Ectodermal cell (in vitro differentiated cells): ENCODE results near the gene FHOD3.

Source experiments
- H3K27ac ChIP-seq: 2 replicates; pipeline ENCODE4 v1.7.0; 2013; ENCODE audit warnings: mild to moderate bottlenecking, low read depth, low read length; ENCODE audit not compliant: insufficient read depth, poor library complexity, severe bottlenecking
- H3K27me3 ChIP-seq: 2 replicates; pipeline ENCODE4 v1.7.0; 2013; ENCODE audit warnings: mild to moderate bottlenecking, low read length; ENCODE audit not compliant: insufficient read depth, control insufficient read depth, poor library complexity, severe bottlenecking
- H3K36me3 ChIP-seq: one replicate; pipeline ENCODE4 v1.7.0; 2013; ENCODE audit warnings: low read length; ENCODE audit not compliant: control insufficient read depth, insufficient read depth
- H3K4me1 ChIP-seq: one replicate; pipeline ENCODE4 v1.7.0; 2013; ENCODE audit warnings: low read length; ENCODE audit not compliant: control insufficient read depth, insufficient read depth
- H3K4me3 ChIP-seq: 2 replicates; pipeline ENCODE4 v1.7.0; 2013; ENCODE audit warnings: low read depth, low read length, control low read depth; ENCODE audit not compliant: insufficient read depth
- H3K9me3 ChIP-seq: 2 replicates; pipeline ENCODE4 v1.7.0; 2013; ENCODE audit warnings: mild to moderate bottlenecking, low read length, moderate library complexity; ENCODE audit not compliant: control insufficient read depth
- WGBS, 2 experiments: methylation state at CpG; one replicate each; pipeline ENCODE4 v1.1.7; 2013; ENCODE audit warnings: missing lambda C conversion rate in 2 of 2; 5-methylcytosine and 5-hydroxymethylcytosine counted together

Gene FHOD3

DNA sequence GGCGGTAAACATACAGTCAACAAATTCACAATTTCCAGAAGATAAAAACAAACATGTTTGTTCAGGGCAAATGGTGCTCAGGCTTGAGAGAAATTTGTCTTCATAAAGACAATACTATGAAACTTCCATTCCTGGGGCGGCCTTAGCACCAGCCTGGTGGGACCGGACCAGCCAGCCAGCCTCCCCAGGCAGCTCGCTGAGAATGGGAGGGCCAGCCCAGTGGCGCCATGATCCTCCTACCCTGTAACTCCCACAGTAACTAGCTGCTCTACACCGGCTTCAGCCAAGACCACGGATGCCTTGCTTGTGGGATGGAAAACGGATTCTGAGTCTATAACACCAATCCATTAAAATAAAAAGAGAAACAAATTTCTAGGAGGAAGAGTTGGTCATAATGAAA, 24.2 kb upstream of the FHOD3 start:
- WGBS, 2 experiments = 92 to 96% methylated on average over 5 to 7 of the region's 8 CpGs
- no peak overlapping the region for H3K27ac ChIP-seq
- H3K36me3 ChIP-seq = no peaks in the 10 kb centered on the region
- H3K4me3 ChIP-seq = no peak overlapping the region
- no peaks in the 10 kb centered on the region for H3K4me1 ChIP-seq
- H3K27me3 ChIP-seq = no peaks in the 10 kb centered on the region
- no peaks in the 10 kb centered on the region for H3K9me3 ChIP-seq

DNA sequence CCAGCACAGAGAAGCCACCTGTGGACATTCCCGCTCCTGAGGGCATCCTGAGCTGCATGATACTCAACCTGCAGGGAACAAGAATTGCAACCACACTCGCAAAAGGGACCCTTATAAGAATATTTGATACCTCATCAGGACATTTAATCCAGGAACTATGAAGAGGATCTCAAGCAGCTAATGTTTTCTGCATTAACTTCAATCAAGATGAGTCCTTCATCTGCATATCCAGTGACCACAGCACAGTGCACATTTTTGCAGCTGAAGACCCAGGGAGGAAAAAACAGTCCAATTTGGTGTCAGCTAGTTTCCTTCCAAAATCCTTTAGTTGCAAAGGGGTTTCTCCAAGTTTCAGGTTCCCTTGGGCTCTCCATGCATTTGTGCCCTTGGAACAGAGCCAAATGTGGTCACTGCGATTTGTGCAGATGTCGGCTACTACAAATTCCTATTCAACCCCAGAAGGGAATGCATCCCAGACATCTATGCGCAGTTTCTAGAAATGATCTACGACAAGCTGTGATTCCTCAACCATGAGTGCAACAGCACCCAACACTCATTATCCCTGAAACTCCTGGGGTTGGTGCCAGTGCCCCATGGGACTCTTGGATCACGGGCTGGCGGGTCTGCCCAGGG, 23.3 kb upstream of the FHOD3 start:
- 93 to 94% methylated on average over 8 of the region's 8 CpGs for WGBS, 2 experiments
- no peak overlapping the region for H3K4me3 ChIP-seq

DNA sequence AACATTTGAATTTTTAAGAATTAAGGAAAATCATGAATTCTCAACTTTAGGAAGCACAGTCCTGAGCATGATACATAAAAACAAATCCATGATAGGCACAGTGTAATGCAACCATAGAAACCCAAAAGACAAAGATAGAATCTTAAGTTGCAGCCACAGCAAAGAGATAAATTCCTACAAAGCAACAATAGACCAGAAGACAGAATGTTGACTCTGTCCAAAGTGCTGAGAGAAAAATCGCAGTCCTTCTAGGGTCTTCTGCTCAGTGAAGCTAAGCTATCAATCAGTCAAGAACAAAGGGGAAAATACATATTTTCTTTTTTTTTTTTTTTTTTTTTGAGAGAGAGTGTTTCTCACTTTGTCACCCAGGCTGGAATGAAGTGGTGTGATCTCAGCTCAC, 22.0 kb upstream of the FHOD3 start:
- no peak overlapping the region for H3K27ac ChIP-seq
- H3K36me3 ChIP-seq = no peaks in the 10 kb centered on the region
- H3K9me3 ChIP-seq = no peaks in the 10 kb centered on the region
- H3K4me1 ChIP-seq = no peaks in the 10 kb centered on the region
- H3K4me3 ChIP-seq = no peak overlapping the region
- peaks cover 5% of the 10 kb centered on the region for H3K27me3 ChIP-seq
- WGBS, 2 experiments = 85 to 100% methylated on average over 1 of the region's 1 CpG

More for the DNA sequence above, 23.3 kb upstream of the FHOD3 start:
- Histone ChIP-seq H3K27ac (no peak overlapping the region), H3K9me3 (no peaks in the 10 kb centered on the region), H3K36me3 (no peaks in the 10 kb centered on the region), H3K27me3 (peaks cover 4% of the 10 kb centered on the region), H3K4me1 (no peaks in the 10 kb centered on the region)

DNA sequence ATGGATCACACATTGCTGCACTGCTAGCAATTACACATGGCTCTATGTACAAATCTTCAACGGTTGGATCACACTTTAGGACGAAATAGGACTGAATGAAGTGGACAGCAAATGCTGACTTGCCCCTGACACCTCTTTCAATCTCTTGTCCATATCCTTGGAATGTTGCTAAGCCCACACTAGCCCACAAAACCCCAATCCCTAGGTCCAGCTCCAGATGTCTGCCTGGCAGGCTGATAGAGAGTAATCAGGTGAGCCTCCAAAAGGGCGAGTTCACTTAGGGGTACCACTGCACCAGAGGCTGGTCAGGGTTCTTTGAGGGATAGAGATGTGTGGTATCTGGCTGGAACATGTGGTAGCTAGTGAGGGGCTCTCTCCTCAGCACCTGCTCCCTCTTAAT, 18.5 kb upstream of the FHOD3 start:
- 84 to 88% methylated on average over 3 of the region's 3 CpGs for WGBS, 2 experiments
- Histone ChIP-seq H3K4me1 (no peaks in the 10 kb centered on the region), H3K27ac (no peak overlapping the region), H3K27me3 (peaks cover 5% of the 10 kb centered on the region), H3K36me3 (no peaks in the 10 kb centered on the region), H3K9me3 (no peaks in the 10 kb centered on the region), H3K4me3 (no peak overlapping the region)

GRCh38 chr18:36281936-36282335, 15.6 kb upstream of the FHOD3 start:
- no peak overlapping the region for H3K4me3 ChIP-seq
- H3K27ac ChIP-seq = no peak overlapping the region
- H3K27me3 ChIP-seq = peaks cover 5% of the 10 kb centered on the region
- H3K36me3 ChIP-seq = no peaks in the 10 kb centered on the region
- H3K4me1 ChIP-seq = no peaks in the 10 kb centered on the region
- 78 to 82% methylated on average over 2 to 3 of the region's 3 CpGs for WGBS, 2 experiments
- no peaks in the 10 kb centered on the region for H3K9me3 ChIP-seq

DNA sequence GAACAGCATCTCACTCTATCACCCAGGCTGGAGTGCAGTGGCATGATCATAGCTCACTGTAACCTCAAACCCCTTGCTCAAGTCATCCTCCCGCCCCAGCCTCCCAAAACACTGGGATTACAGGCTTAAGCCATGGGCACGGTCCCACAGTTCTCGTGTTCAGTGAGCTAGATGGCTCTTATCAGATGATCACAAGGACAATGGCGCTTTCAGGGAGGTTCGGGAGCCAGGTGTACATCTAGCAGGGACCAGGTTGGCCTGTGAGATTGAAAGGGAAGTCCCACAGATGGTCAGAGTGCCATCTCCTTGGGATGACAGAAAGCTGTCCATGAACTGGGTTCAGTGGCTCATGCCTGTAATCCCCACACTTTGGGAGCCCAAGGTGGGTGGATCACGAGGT, 14.1 kb upstream of the FHOD3 start:
- no peak overlapping the region for H3K27ac ChIP-seq
- 94% methylated on average over 6 of the region's 6 CpGs for WGBS, 2 experiments
- no peak overlapping the region for H3K4me3 ChIP-seq
- H3K9me3 ChIP-seq = no peaks in the 10 kb centered on the region
- H3K4me1 ChIP-seq = no peaks in the 10 kb centered on the region
- peaks cover 5% of the 10 kb centered on the region for H3K27me3 ChIP-seq
- H3K36me3 ChIP-seq = no peaks in the 10 kb centered on the region

DNA sequence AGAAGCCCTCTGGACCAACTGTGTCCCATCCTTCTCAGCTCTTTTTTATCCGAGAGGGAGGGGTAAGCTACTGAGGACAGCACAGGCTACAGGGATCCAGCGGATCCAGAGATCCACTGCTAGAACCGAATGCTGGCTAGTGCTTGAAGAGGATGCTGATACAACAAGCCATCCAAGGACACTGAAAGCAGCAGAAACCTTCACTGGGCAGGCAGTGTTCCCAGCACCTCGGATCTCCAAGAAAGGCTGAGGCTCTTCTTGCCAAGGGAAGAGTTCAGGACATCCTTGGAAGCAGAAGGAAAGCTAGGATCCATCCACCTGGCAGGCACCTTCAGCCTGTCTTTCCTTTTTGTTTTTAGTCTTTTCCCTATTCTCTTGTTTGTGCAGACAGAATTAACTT, 13.2 kb upstream of the FHOD3 start:
- Histone ChIP-seq H3K4me1 (no peaks in the 10 kb centered on the region), H3K4me3 (no peak overlapping the region), H3K27me3 (peaks cover under 1% of the 10 kb centered on the region), H3K36me3 (no peaks in the 10 kb centered on the region), H3K27ac (no peak overlapping the region), H3K9me3 (no peaks in the 10 kb centered on the region)
- 80 to 81% methylated on average over 4 of the region's 4 CpGs for WGBS, 2 experiments

GRCh38 chr18:36284671-36285295, 12.7 kb upstream of the FHOD3 start:
- H3K27me3 ChIP-seq = no peaks in the 10 kb centered on the region
- no peaks in the 10 kb centered on the region for H3K36me3 ChIP-seq
- no peak overlapping the region for H3K27ac ChIP-seq
- H3K9me3 ChIP-seq = no peaks in the 10 kb centered on the region
- no peaks in the 10 kb centered on the region for H3K4me1 ChIP-seq
- WGBS, 2 experiments = 18 to 45% methylated on average over 3 to 6 of the region's 6 CpGs
- no peak overlapping the region for H3K4me3 ChIP-seq

DNA sequence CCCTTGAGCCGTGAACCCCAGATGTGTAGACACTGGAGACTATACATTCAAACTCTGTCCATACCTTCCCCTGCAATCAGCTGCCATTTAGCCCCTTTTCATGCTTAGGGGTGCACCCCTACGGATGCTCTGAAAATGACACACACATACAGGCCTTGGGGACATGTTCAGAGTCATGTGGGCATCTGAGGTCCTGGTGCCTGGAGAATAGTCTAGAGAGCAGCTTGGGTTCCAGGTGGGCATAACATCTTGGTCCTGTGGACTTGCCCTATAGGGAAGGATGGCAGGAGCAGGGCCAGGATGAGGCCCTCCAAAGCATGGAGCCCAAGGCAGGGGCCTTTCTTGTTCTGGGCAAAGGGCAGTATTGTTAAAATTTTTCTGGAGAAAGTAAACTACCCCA, 9.9 kb upstream of the FHOD3 start:
- 93 to 95% methylated on average over 2 of the region's 2 CpGs for WGBS, 2 experiments
- no peak overlapping the region for H3K27ac ChIP-seq
- H3K27me3 ChIP-seq = no peaks in the 10 kb centered on the region
- H3K4me3 ChIP-seq = no peak overlapping the region
- H3K9me3 ChIP-seq = no peaks in the 10 kb centered on the region
- no peaks in the 10 kb centered on the region for H3K36me3 ChIP-seq
- H3K4me1 ChIP-seq = no peaks in the 10 kb centered on the region

DNA sequence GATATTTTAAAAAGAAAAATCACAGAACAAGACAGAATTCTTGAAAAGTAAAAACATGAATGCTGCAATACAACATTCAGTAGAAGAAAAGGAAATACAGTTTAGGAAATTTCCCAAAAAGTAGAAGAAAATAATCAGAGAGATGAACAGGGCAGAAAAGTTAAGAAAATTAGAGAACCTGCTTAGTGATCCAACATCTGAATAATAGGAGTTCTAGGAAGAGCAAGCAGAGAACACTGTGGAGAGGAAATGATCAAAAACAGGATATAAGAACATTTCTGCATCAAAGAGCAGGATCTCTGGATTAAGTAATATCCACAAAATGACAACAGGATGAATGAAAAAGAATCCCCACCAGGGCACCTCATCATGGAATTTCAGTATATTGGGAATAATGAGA, 8.8 kb upstream of the FHOD3 start:
- H3K9me3 ChIP-seq = no peaks in the 10 kb centered on the region
- no peak overlapping the region for H3K27ac ChIP-seq
- H3K4me1 ChIP-seq = no peaks in the 10 kb centered on the region
- no peak overlapping the region for H3K4me3 ChIP-seq
- H3K36me3 ChIP-seq = no peaks in the 10 kb centered on the region
- no peaks in the 10 kb centered on the region for H3K27me3 ChIP-seq
